Measurements from ENCODE around the gene ARHGAP23.

GRCh38 chr17:38402897-38403296 is 25.4 kb upstream of the ARHGAP23 start:
- TF ChIP-seq, protein P1, sequence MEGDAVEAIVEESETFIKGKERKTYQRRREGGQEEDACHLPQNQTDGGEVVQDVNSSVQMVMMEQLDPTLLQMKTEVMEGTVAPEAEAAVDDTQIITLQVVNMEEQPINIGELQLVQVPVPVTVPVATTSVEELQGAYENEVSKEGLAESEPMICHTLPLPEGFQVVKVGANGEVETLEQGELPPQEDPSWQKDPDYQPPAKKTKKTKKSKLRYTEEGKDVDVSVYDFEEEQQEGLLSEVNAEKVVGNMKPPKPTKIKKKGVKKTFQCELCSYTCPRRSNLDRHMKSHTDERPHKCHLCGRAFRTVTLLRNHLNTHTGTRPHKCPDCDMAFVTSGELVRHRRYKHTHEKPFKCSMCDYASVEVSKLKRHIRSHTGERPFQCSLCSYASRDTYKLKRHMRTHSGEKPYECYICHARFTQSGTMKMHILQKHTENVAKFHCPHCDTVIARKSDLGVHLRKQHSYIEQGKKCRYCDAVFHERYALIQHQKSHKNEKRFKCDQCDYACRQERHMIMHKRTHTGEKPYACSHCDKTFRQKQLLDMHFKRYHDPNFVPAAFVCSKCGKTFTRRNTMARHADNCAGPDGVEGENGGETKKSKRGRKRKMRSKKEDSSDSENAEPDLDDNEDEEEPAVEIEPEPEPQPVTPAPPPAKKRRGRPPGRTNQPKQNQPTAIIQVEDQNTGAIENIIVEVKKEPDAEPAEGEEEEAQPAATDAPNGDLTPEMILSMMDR (conservative IDR thresholded peaks at IDR 0.05 in 1 of 2, IDR thresholded peaks at IDR 0.05 in 1 of 2; ENCODE audit: low read depth in 1 of 2, low read length in 2 of 2) = no peak
- no peak for TF ChIP-seq EZH2 (IDR thresholded peaks at IDR 0.05; ENCODE audit: low read length, missing control alignments)
